Measurements from ENCODE around the gene CLCNKA.
"Not testable (repeated sequence)": the region's sequence is repeated elsewhere in the genome, so short reads cannot be mapped to it uniquely, and the experiment has no call there.

CLCNKA gene

GRCh38 chr1:16015960-16016901 is 5.6 kb upstream of the CLCNKA start:
- no peaks in the 10 kb centered on the region for H3K9me3 ChIP-seq (ENCODE audit: control insufficient read depth in 5 of 5, low read length in 5 of 5)
- H3K4me3 ChIP-seq (ENCODE audit: low read depth in 1 of 5, low read length in 5 of 5), result peak overlapping the region; percentile 53 to 85 (median 55)
- H3K27ac ChIP-seq (ENCODE audit: low read depth, low read length), result peak overlapping the region; percentile 93
- peaks cover 0 to 83% (median 67%) of the 10 kb centered on the region in 5 donors for H3K4me1 ChIP-seq (ENCODE audit: control insufficient read depth in 5 of 5, insufficient read depth in 5 of 5, low read length in 5 of 5)
- H3K9ac ChIP-seq (ENCODE audit: low read length in 5 of 5), result peak overlapping the region; percentile 33 to 78 (median 51)
- H3K36me3 ChIP-seq (ENCODE audit: control insufficient read depth in 5 of 5, insufficient read depth in 5 of 5, low read length in 5 of 5), result peaks cover 0 to 4% (median 0%) of the 10 kb centered on the region in 5 donors
- peaks cover 0 to 8% (median 0%) of the 10 kb centered on the region in 5 donors for H3K27me3 ChIP-seq (ENCODE audit: control insufficient read depth in 5 of 5, insufficient read depth in 4 of 5, low read length in 5 of 5)

GRCh38 chr1:16017076-16017460 is 4.8 kb upstream of the CLCNKA start:
- no peaks in the 10 kb centered on the region for H3K9me3 ChIP-seq (ENCODE audit: control insufficient read depth in 5 of 5, low read length in 5 of 5)
- peaks cover 0 to 8% (median 0%) of the 10 kb centered on the region in 5 donors for H3K27me3 ChIP-seq (ENCODE audit: control insufficient read depth in 5 of 5, insufficient read depth in 4 of 5, low read length in 5 of 5)
- peak overlapping the region; percentile 93 for H3K27ac ChIP-seq (ENCODE audit: low read depth, low read length)
- peaks cover 0 to 82% (median 67%) of the 10 kb centered on the region in 5 donors for H3K4me1 ChIP-seq (ENCODE audit: control insufficient read depth in 5 of 5, insufficient read depth in 5 of 5, low read length in 5 of 5)
- H3K4me3 ChIP-seq (ENCODE audit: low read depth in 1 of 5, low read length in 5 of 5), result peak overlapping the region; percentile 53 to 85 (median 55)
- peak overlapping the region; percentile 33 to 78 (median 56) for H3K9ac ChIP-seq (ENCODE audit: low read length in 5 of 5)
- H3K36me3 ChIP-seq (ENCODE audit: control insufficient read depth in 5 of 5, insufficient read depth in 5 of 5, low read length in 5 of 5), result peaks cover 0 to 4% (median 0%) of the 10 kb centered on the region in 5 donors

- peak within 1 kb of the TSS; percentile 53 to 85 (median 55) for H3K4me3 ChIP-seq (ENCODE audit: low read depth in 1 of 5, low read length in 5 of 5)
- H3K4me1 ChIP-seq (ENCODE audit: control insufficient read depth in 5 of 5, insufficient read depth in 5 of 5, low read length in 5 of 5), result peaks cover 0 to 78% (median 67%) of the 10 kb centered on the region in 5 donors
- H3K27ac ChIP-seq (ENCODE audit: low read depth, low read length), result peak within 1 kb of the TSS; percentile 93
- peak within 1 kb of the TSS; percentile 33 to 78 (median 56) for H3K9ac ChIP-seq (ENCODE audit: low read length in 5 of 5)
- H3K27me3 ChIP-seq (ENCODE audit: control insufficient read depth in 5 of 5, insufficient read depth in 4 of 5, low read length in 5 of 5), result peaks cover 0 to 4% (median 0%) of the 10 kb centered on the region in 5 donors
- H3K9me3 ChIP-seq (ENCODE audit: control insufficient read depth in 5 of 5, low read length in 5 of 5), result no peaks in the 10 kb centered on the region
- peaks cover 0 to 4% (median 0%) of the 10 kb centered on the region in 5 donors for H3K36me3 ChIP-seq (ENCODE audit: control insufficient read depth in 5 of 5, insufficient read depth in 5 of 5, low read length in 5 of 5)
These were observed 4.2 kb upstream of the CLCNKA start, which contains the start of gene HSPB7 for GRCh38 chr1:16017461-16018303. Gene HSPB7, minus strand, starts transcription at chr1:16018043. Its CDS starts 80 bp downstream, at chr1:16017963.

DNA sequence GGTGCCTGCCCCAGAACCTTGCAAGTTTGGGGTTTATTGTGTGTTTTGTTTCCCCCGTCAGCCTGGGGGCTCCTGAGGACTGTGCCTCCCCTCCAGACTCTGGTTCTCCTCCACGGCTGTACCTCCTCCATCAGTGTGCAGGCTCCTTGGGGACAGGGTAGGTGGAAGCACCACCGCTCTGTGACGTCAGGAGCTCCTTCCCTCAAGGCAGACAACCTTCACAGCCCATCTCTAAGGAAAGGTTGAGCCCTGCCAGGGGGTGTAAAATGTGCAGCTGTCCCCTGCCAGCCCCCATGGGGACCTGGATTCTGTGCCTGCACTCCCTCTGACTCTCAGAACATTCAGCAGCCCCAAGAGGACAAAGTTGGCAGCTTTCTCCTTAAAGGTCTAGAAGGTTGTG is 3.5 kb upstream of the CLCNKA start:
- Histone ChIP-seq H3K36me3 (ENCODE audit: control insufficient read depth in 5 of 5, insufficient read depth in 5 of 5, low read length in 5 of 5) (peaks cover 0 to 4% (median 0%) of the 10 kb centered on the region in 5 donors), H3K4me1 (ENCODE audit: control insufficient read depth in 5 of 5, insufficient read depth in 5 of 5, low read length in 5 of 5) (peaks cover 0 to 72% (median 64%) of the 10 kb centered on the region in 5 donors), H3K4me3 (ENCODE audit: low read depth in 1 of 5, low read length in 5 of 5) (peak overlapping the region; percentile 37 to 85 (median 55))

DNA sequence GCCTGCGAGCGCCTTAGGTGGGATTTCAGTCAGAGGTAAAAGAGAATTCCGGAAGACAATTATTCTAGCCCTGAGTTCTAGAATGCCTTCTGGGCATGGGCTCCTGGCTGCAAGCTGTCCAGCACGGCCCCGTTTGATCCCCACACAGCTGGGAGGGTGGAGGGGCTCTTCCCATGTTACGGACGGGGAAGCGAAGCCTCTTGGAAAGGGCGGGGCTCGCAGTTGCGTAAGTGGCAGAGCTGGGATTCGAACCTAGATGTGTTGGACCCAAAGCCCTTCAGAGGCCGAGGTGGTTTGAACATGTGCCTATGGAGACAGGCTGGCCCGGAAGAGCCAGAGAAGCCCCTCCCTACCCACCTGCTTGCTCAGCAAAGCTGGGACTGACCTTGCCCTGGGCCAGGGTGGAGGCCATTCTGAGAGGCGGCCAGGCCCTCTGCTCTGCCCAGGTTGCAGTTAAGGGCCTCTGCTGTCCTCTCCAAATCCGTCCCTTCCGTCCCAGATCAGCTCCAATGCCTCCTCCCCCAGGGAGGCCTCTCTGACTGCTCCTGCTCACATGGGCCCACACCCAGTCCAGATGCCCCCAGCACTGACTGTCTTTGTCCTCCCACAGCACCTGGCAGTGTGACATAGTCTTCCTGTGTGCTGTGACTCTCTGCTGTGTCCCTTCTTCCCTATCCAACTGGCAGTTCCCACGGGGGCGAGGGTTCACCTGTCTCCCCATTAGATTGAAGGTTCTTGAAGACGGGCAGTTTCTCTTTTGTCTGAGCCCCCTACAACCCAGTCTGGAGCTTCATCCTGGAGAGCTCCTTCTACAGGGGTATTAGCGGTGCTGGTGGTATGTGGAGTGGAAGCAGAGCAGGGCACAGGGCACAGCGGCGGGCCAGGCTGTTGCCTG is 2.8 kb upstream of the CLCNKA start:
- peaks cover 0 to 66% (median 58%) of the 10 kb centered on the region in 5 donors for H3K4me1 ChIP-seq (ENCODE audit: control insufficient read depth in 5 of 5, insufficient read depth in 5 of 5, low read length in 5 of 5)
- H3K4me3 ChIP-seq (ENCODE audit: low read depth in 1 of 5, low read length in 5 of 5), result peak overlapping the region in 4 of 5 donors; percentile 22 to 85 (median 60)
- peak overlapping the region in 3 of 5 donors; percentile 16 to 63 (median 22) for H3K9ac ChIP-seq (ENCODE audit: low read length in 5 of 5)
- peak overlapping the region; percentile 93 for H3K27ac ChIP-seq (ENCODE audit: low read depth, low read length)
- H3K27me3 ChIP-seq (ENCODE audit: control insufficient read depth in 5 of 5, insufficient read depth in 4 of 5, low read length in 5 of 5), result peaks cover 0 to 4% (median 0%) of the 10 kb centered on the region in 5 donors
- peaks cover 0 to 4% (median 0%) of the 10 kb centered on the region in 5 donors for H3K36me3 ChIP-seq (ENCODE audit: control insufficient read depth in 5 of 5, insufficient read depth in 5 of 5, low read length in 5 of 5)
- no peaks in the 10 kb centered on the region for H3K9me3 ChIP-seq (ENCODE audit: control insufficient read depth in 5 of 5, low read length in 5 of 5)

More for the DNA sequence above, 3.5 kb upstream of the CLCNKA start:
- no peaks in the 10 kb centered on the region for H3K9me3 ChIP-seq (ENCODE audit: control insufficient read depth in 5 of 5, low read length in 5 of 5)
- H3K27ac ChIP-seq (ENCODE audit: low read depth, low read length), result peak overlapping the region; percentile 93
- H3K9ac ChIP-seq (ENCODE audit: low read length in 5 of 5), result peak overlapping the region in 2 of 5 donors; percentile 63 to 78
- peaks cover 0 to 4% (median 0%) of the 10 kb centered on the region in 5 donors for H3K27me3 ChIP-seq (ENCODE audit: control insufficient read depth in 5 of 5, insufficient read depth in 4 of 5, low read length in 5 of 5)

DNA sequence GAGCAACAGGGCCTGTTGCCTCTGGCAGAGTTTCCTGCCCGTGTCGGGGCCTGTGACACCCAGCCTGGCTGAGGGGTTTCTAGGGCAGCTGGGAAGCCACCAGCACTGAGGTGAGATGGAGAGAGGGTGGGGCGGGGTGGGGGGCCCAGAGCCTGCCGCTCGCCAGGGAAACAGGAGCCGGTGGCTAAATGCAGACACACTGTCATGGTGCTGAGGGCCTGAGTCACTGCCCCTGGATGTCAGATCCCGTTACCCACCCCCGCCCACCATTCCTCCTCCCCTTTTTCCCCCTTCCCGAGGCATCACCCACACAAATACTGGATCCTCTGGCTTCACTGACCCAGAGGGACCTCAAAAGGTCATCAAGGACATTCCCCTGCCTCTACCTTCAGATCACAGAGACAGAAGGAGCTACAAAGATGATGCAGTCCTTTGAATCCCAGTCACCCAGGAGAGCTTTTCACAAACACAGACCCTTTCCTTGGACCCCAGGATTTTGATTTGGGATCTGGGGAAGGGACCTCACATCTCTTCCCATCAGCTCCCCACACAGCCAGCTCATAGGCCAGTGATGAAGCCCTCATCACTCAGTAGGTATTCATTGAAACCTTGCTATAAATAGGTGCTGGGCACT is 2.1 kb upstream of the CLCNKA start:
- Histone ChIP-seq H3K4me1 (ENCODE audit: control insufficient read depth in 5 of 5, insufficient read depth in 5 of 5, low read length in 5 of 5) (peaks cover 0 to 58% (median 52%) of the 10 kb centered on the region in 5 donors), H3K36me3 (ENCODE audit: control insufficient read depth in 5 of 5, insufficient read depth in 5 of 5, low read length in 5 of 5) (peaks cover 0 to 4% (median 0%) of the 10 kb centered on the region in 5 donors), H3K9me3 (ENCODE audit: control insufficient read depth in 5 of 5, low read length in 5 of 5) (no peaks in the 10 kb centered on the region), H3K27ac (ENCODE audit: low read depth, low read length) (peak overlapping the region; percentile 93), H3K4me3 (ENCODE audit: low read depth in 1 of 5, low read length in 5 of 5) (peak overlapping the region in 1 of 5 donors; percentile 65), H3K9ac (ENCODE audit: low read length in 5 of 5) (peak overlapping the region in 2 of 5 donors; percentile 21 to 22), H3K27me3 (ENCODE audit: control insufficient read depth in 5 of 5, insufficient read depth in 4 of 5, low read length in 5 of 5) (peaks cover 0 to 3% (median 0%) of the 10 kb centered on the region in 5 donors)

- no peaks in the 10 kb centered on the region for H3K27me3 ChIP-seq (ENCODE audit: control insufficient read depth in 5 of 5, insufficient read depth in 4 of 5, low read length in 5 of 5)
- peaks cover 0 to 53% (median 50%) of the 10 kb centered on the region in 5 donors for H3K4me1 ChIP-seq (ENCODE audit: control insufficient read depth in 5 of 5, insufficient read depth in 5 of 5, low read length in 5 of 5)
- H3K27ac ChIP-seq (ENCODE audit: low read depth, low read length), result no peak overlapping the region
- H3K36me3 ChIP-seq (ENCODE audit: control insufficient read depth in 5 of 5, insufficient read depth in 5 of 5, low read length in 5 of 5), result peaks cover 0 to 4% (median 0%) of the 10 kb centered on the region in 5 donors
- H3K9ac ChIP-seq (ENCODE audit: low read length in 5 of 5), result no peak overlapping the region
- no peak overlapping the region for H3K4me3 ChIP-seq (ENCODE audit: low read depth in 1 of 5, low read length in 5 of 5)
- no peaks in the 10 kb centered on the region for H3K9me3 ChIP-seq (ENCODE audit: control insufficient read depth in 5 of 5, low read length in 5 of 5)
These were observed 1.5 kb upstream of the CLCNKA start for GRCh38 chr1:16020325-16020724.

GRCh38 chr1:16020878-16021277 is 958 bp upstream of the CLCNKA start:
- H3K4me1 ChIP-seq (ENCODE audit: control insufficient read depth in 5 of 5, insufficient read depth in 5 of 5, low read length in 5 of 5), result peaks cover 0 to 47% (median 45%) of the 10 kb centered on the region in 5 donors
- H3K9ac ChIP-seq (ENCODE audit: low read length in 5 of 5); H3K36me3 ChIP-seq (ENCODE audit: control insufficient read depth in 5 of 5, insufficient read depth in 5 of 5, low read length in 5 of 5); H3K27ac ChIP-seq (ENCODE audit: low read depth, low read length); H3K27me3 ChIP-seq (ENCODE audit: control insufficient read depth in 5 of 5, insufficient read depth in 4 of 5, low read length in 5 of 5); H3K4me3 ChIP-seq (ENCODE audit: low read depth in 1 of 5, low read length in 5 of 5); H3K9me3 ChIP-seq (ENCODE audit: control insufficient read depth in 5 of 5, low read length in 5 of 5): not testable (repeated sequence)
